Stimulated activated CD4-positive, alpha-beta T cell treated with anti-CD3 and anti-CD28 coated beads, Interleukin-12 subunit alpha, Interleukin-12 subunit beta, amount 100 ng/mL, for 48 hours (primary cell): ENCODE data around the gene U2SURP.
"Not testable (repeated sequence)": the region's sequence is repeated elsewhere in the genome, so short reads cannot be mapped to it uniquely, and the experiment has no call there.

Experiments used
- DNase-seq, 3 donors: peaks; one replicate each; pipeline ENCODE4 v3.0.0-alpha.2; 2020; ENCODE audit warnings: low read depth in 2 of 3, low spot score in 1 of 3

U2SURP gene

GRCh38 chr3:143070977-143071551, 69.7 kb downstream of the U2SURP start:
- DNase-seq = no peak

- DNase-seq = no peak
Measured at GRCh38 chr3:143071776-143072175, 70.4 kb downstream of the U2SURP start.

- not testable (repeated sequence) for DNase-seq
Measured at GRCh38 chr3:143072298-143073020, 71.1 kb downstream of the U2SURP start.

- not testable (repeated sequence) for DNase-seq
Measured at GRCh38 chr3:143073541-143073940, 72.2 kb downstream of the U2SURP start.

GRCh38 chr3:143073983-143074382, 72.6 kb downstream of the U2SURP start:
- DNase-seq = not testable (repeated sequence)

- no peak for DNase-seq
Measured at GRCh38 chr3:143078883-143079282, 77.5 kb downstream of the U2SURP start.

- no peak for DNase-seq
Measured at GRCh38 chr3:143080196-143080595, 78.8 kb downstream of the U2SURP start.

GRCh38 chr3:143081365-143081764, 80.0 kb downstream of the U2SURP start:
- DNase-seq = no peak

GRCh38 chr3:143081844-143082778, 80.7 kb downstream of the U2SURP start:
- DNase-seq = peak in 1 of 3 donors; percentile 15

- DNase-seq = no peak
Measured at GRCh38 chr3:143083781-143084180, 82.4 kb downstream of the U2SURP start.

- DNase-seq = no peak
Measured at GRCh38 chr3:143084856-143085731, 83.7 kb downstream of the U2SURP start.

GRCh38 chr3:143088835-143089234, 87.5 kb downstream of the U2SURP start:
- no peak for DNase-seq

- no peak for DNase-seq
Measured at GRCh38 chr3:143089965-143090364, 88.6 kb downstream of the U2SURP start.

- DNase-seq = no peak
Measured at GRCh38 chr3:143090486-143090885, 89.1 kb downstream of the U2SURP start.

GRCh38 chr3:143090976-143091837, 89.8 kb downstream of the U2SURP start:
- no peak for DNase-seq

GRCh38 chr3:143092191-143092590, 90.8 kb downstream of the U2SURP start:
- DNase-seq = no peak

GRCh38 chr3:143095813-143096212, 94.4 kb downstream of the U2SURP start:
- DNase-seq = no peak

- DNase-seq = no peak
Measured at GRCh38 chr3:143098032-143098764, 96.8 kb downstream of the U2SURP start.

- DNase-seq = no peak
Measured at GRCh38 chr3:143099210-143099609, 97.8 kb downstream of the U2SURP start.
